IPS-11a (cell line): ENCODE measurements around the gene NSD2.

ENCODE experiments used
- H3K4me3 ChIP-seq: one replicate; pipeline ENCODE4 v1.5.1; 2013; ENCODE audit warnings: low read depth, low read length, control low read depth

NSD2 gene

GRCh38 chr4:1939664-1940509 lies 68.7 kb downstream of the NSD2 start:
- no peak overlapping the region for H3K4me3 ChIP-seq

DNA sequence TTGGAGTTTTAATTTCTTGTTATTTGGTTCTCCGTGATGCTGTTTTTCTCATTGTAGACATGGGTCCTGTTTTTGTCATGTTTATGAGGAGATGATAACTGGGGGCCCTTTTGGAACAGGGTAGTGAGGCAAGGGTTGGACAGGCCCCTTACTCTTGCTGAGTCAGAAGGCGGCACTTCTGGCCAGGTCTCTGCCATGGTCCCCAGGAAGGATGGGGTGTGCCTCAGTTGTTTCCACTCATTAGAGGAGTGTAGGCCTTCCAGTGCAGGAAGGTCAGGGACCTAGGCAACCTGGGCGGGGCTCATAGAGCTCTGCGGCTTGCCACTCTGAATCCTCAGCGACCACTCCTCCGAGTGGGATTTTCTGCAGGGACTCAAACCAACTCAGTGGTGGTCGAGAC lies 69.4 kb downstream of the NSD2 start:
- H3K4me3 ChIP-seq: no peak overlapping the region

GRCh38 chr4:1943928-1944327 lies 72.7 kb downstream of the NSD2 start:
- no peak overlapping the region for H3K4me3 ChIP-seq

GRCh38 chr4:1945124-1945895 lies 74.1 kb downstream of the NSD2 start:
- no peak overlapping the region for H3K4me3 ChIP-seq

- no peak overlapping the region for H3K4me3 ChIP-seq
These were observed 74.7 kb downstream of the NSD2 start for GRCh38 chr4:1945912-1946311.

GRCh38 chr4:1948232-1948631 lies 77.0 kb downstream of the NSD2 start:
- H3K4me3 ChIP-seq: no peak overlapping the region

DNA sequence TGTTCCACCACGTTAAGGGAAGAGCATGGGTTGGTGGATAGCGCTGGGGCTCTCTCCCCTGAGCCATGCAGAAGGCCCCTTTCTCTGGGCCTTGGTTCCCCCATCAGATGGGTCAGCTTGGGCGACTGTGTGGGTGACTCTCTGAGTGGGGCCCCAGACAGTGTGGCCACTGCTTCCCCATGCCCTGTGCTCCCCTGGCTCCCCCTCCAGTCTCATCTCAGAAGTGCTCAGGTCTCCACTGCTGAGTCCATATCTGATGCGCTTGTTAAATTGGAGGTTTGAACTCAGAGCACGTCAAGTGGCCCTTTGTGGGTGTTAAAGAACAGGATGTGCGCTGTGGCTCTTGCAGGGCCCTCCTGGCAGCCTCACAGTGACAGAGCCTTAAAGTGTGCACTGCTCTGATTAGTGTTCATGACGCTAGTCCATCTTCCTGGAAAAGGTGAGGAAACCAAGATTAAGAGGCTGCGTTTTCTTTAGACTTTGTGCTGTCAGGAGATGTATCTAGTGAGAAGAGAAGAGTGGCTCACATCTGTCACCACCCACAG lies 77.8 kb downstream of the NSD2 start:
- no peak overlapping the region for H3K4me3 ChIP-seq

DNA sequence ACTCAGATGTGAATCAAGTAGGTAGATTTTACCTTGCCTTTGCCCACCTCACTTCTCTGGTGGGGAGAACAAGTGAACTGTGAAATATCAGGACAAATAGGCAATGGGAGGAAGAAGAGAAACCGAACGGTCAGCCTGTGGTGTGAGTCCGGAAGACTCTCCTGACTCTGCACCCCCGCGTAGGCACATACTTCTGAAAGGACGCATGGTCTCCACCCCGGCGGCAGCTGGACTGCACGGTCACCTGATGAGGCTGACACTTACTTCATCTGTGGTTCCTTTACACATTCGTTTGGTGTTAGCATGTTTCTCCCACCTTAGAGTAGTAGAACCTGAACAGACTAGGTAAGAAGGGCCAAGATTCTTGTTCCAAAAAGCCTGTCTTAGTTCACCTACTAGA lies 79.2 kb downstream of the NSD2 start:
- no peak overlapping the region for H3K4me3 ChIP-seq

DNA sequence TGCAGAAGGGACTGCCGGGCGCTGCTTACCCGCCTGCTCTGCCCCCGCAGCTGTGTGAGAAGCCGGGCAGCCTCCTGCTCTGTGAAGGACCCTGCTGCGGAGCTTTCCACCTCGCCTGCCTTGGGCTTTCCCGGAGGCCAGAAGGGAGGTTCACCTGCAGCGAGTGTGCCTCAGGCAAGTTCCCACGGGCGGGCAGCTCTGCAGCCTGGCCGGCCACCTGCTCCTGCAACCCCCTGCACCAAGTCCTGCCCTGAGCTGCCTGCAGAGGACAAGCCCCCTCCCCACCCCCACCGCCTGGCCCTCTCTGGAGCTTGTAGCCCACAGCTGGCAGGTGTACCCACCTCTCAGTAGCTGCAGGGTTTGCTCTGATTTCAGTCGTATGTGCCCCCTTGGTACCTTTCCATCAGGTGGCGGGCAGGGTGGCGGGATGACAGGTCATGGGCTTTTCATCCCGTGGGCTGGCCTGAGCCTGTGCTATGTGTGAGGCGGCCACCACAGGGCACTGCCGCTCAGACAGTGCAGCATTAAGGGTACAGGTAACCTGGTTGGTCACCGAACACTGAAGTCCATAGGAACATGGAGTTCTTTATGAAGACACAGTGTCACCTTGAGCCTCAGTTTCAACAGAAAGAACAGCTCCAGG lies 81.0 kb downstream of the NSD2 start:
- H3K4me3 ChIP-seq: no peak overlapping the region

DNA sequence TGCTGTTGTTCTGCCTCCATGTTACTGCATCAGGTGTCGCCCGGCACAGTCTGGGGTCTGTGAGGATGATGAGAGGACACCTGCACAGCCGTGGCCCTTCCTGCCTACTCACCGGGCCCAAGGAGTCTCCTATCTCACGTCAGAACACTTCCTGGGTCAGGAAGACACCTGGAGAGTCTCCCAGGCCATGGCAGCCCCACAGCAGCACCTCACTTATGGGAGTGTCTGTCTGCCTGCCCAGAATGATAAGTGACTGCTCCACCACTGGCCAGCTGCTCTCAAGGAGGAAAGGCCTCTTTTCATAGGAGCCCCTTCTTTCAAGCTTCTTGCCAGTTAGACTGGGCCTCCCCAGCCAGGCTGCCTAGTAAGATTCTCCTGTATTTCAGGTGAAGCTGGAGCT lies 81.5 kb downstream of the NSD2 start:
- H3K4me3 ChIP-seq: no peak overlapping the region

GRCh38 chr4:1953335-1953734 lies 82.1 kb downstream of the NSD2 start:
- H3K4me3 ChIP-seq: no peak overlapping the region

DNA sequence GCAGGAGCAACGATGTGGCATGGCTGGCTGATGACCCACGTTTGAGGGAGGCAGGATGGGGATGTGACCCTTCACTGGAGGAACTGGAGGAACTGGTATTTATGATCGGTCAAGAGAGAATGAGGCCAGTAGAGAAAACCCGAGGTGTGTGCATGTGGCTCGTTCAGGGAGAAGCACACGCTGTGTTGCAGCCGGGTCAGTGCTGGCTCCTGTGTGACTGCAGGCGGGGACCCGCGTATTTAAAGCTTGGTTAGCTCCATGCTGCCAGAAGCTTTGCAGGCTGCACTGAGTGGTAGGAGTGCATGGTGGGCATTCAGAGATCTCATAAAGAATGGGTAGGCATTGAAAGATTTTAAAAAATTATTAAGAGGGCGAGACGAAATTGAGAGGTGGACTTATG lies 85.4 kb downstream of the NSD2 start:
- H3K4me3 ChIP-seq: no peak overlapping the region

GRCh38 chr4:1958276-1959103 lies 87.3 kb downstream of the NSD2 start:
- no peak overlapping the region for H3K4me3 ChIP-seq

DNA sequence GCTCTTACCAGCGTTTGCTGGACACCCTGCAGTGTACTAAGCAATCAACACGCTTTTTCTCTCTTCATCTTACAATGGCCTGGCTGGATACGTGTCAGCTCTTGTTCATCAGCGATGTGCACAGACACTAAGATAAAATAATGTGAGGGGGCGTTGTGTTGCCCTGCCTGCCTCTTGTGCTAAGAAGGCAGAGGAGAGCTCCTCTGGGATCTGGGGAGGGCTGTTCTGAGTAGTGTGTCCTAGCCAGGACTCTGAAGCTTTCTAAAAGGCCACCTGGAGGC lies 87.9 kb downstream of the NSD2 start:
- no peak overlapping the region for H3K4me3 ChIP-seq

DNA sequence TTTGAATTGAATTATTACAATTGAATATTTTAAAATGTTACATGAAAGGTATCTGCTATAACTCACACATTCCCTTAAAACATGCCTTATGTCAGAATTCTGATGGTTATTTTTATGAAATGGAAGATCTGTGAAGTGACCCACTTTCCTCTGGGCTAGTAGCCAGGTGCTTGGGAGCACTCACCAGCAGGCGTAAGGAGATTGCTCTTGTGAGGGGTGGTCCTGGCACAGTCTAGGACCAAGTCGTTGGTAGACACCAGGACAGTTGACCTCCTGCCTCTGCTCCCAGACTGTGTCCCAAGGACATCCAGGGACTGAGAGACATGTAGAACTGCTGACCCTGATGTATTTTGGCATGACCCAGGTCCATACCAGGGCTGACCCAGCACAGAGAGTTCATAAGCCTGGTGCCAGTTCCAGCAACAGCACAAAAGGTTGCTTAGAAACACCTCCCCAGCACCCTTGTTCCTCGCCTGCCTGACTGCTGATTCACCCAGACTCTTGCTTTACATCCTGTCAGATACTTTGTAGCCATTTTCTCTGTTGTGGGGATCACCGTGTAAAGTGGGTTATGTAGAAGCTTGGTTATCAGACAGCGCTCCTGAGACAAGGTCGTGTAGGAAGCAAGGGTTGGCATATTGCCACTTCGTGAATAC lies 89.1 kb downstream of the NSD2 start:
- H3K4me3 ChIP-seq: no peak overlapping the region

- no peak overlapping the region for H3K4me3 ChIP-seq
These were observed 89.8 kb downstream of the NSD2 start for GRCh38 chr4:1961038-1961437.

- no peak overlapping the region for H3K4me3 ChIP-seq
These were observed 90.4 kb downstream of the NSD2 start for GRCh38 chr4:1961563-1961962.

DNA sequence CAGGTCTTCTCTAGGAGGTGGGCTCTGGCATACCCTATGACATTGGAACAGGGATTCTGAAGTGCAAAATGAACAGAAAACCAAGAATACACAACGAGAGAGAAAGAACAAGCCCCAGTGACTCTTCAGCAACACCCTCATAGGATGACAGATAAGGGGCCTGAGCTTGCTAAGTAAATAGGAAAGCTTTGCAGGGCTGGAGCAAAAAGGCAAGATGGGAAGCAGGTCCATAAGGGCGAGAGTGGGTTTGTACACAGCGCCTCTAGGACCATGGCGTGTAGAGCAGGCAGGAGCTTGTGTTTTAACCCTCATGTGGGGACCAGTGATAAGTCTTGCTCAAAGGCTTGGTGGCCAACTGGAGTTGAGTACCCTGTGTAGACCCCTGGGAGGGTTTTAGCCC lies 91.8 kb downstream of the NSD2 start:
- H3K4me3 ChIP-seq: no peak overlapping the region

DNA sequence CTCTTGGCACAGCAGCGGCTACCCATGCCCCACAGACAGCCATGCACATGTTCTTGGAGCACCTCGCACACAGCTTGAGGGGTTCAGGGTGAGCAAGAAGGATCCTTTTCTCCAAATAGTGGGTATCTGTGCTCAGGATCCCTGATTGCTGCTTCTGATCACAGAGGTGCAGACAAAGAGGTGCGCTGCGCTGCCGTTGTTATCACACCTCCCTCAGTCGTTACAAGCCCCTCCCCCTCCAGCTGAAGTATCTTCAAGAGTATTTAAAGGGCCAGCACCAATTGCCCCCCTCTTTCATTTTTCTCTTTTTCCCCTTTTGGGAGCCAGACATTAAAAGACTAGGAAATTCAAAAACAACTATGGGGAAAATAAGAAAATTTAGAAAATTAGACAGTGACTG lies 93.2 kb downstream of the NSD2 start:
- H3K4me3 ChIP-seq: no peak overlapping the region

GRCh38 chr4:1964971-1965370 lies 93.8 kb downstream of the NSD2 start:
- H3K4me3 ChIP-seq: no peak overlapping the region
